Measurements from ENCODE around the gene VAMP3. TPM values are rescaled to one million over a fixed set of nuclear protein-coding genes. Genes with fewer than 3 reads are reported as not detected.

Gene VAMP3
- total RNA-seq, 2 donors from 2014 or later: 84.3 to 97.9 TPM

- Histone ChIP-seq H3K4me3 (no peak overlapping the region), H3K27me3 (no peaks in the 10 kb centered on the region), H3K36me3 (no peaks in the 10 kb centered on the region), H3K4me1 (no peaks in the 10 kb centered on the region), H3K9me3 (no peaks in the 10 kb centered on the region), H3K27ac (no peak overlapping the region)
- no peak for TF ChIP-seq CTCF (IDR thresholded peaks at IDR 0.05)
- DNase-seq (ENCODE audit: low spot score): no peak
These were observed 41.3 kb upstream of the VAMP3 start for GRCh38 chr1:7729761-7730160.

- no peaks in the 10 kb centered on the region for H3K4me1 ChIP-seq
- no peak for TF ChIP-seq CTCF (IDR thresholded peaks at IDR 0.05)
- no peak overlapping the region for H3K4me3 ChIP-seq
- H3K36me3 ChIP-seq: peaks cover 5% of the 10 kb centered on the region
- no peaks in the 10 kb centered on the region for H3K27me3 ChIP-seq
- no peak for DNase-seq (ENCODE audit: low spot score)
- H3K9me3 ChIP-seq: no peaks in the 10 kb centered on the region
- H3K27ac ChIP-seq: no peak overlapping the region
These were observed 38.8 kb upstream of the VAMP3 start for GRCh38 chr1:7732331-7732730.

GRCh38 chr1:7733276-7733675, 37.8 kb upstream of the VAMP3 start:
- Histone ChIP-seq H3K27me3 (no peaks in the 10 kb centered on the region), H3K4me3 (no peak overlapping the region), H3K4me1 (no peaks in the 10 kb centered on the region), H3K9me3 (no peaks in the 10 kb centered on the region), H3K36me3 (peaks cover 10% of the 10 kb centered on the region), H3K27ac (no peak overlapping the region)
- DNase-seq (ENCODE audit: low spot score): no peak
- no peak for TF ChIP-seq CTCF (IDR thresholded peaks at IDR 0.05)

- DNase-seq (ENCODE audit: low spot score): no peak
- H3K27ac ChIP-seq: no peak overlapping the region
- H3K4me3 ChIP-seq: no peak overlapping the region
- TF ChIP-seq CTCF (IDR thresholded peaks at IDR 0.05): no peak
- H3K9me3 ChIP-seq: no peaks in the 10 kb centered on the region
- H3K36me3 ChIP-seq: peaks cover 10% of the 10 kb centered on the region
- no peaks in the 10 kb centered on the region for H3K27me3 ChIP-seq
- H3K4me1 ChIP-seq: no peaks in the 10 kb centered on the region
These were observed 33.1 kb upstream of the VAMP3 start for GRCh38 chr1:7738044-7738443.

GRCh38 chr1:7743346-7743745, 27.8 kb upstream of the VAMP3 start:
- H3K27me3 ChIP-seq: no peaks in the 10 kb centered on the region
- H3K36me3 ChIP-seq: no peaks in the 10 kb centered on the region
- no peak overlapping the region for H3K27ac ChIP-seq
- TF ChIP-seq CTCF (IDR thresholded peaks at IDR 0.05): no peak
- H3K4me3 ChIP-seq: no peak overlapping the region
- H3K9me3 ChIP-seq: no peaks in the 10 kb centered on the region
- no peaks in the 10 kb centered on the region for H3K4me1 ChIP-seq
- DNase-seq (ENCODE audit: low spot score): no peak

GRCh38 chr1:7744882-7745281, 26.2 kb upstream of the VAMP3 start:
- Histone ChIP-seq H3K4me1 (no peaks in the 10 kb centered on the region), H3K36me3 (no peaks in the 10 kb centered on the region), H3K27ac (no peak overlapping the region), H3K27me3 (no peaks in the 10 kb centered on the region), H3K4me3 (no peak overlapping the region), H3K9me3 (no peaks in the 10 kb centered on the region)
- TF ChIP-seq CTCF (IDR thresholded peaks at IDR 0.05): no peak
- no peak for DNase-seq (ENCODE audit: low spot score)

Measured in right atrium auricular region (tissue), 2 donors.